GM19043 (cell line): ENCODE data around the gene ERBB3.
"Not testable (repeated sequence)": the region's sequence is repeated elsewhere in the genome, so short reads cannot be mapped to it uniquely, and the experiment has no call there.

Experiments
- ATAC-seq: cut with Tn5 transposase; IDR thresholded peaks from one replicate; pipeline ENCODE4 v1.9.1; 2021; ENCODE audit warnings: low read depth; ENCODE audit not compliant: unreplicated experiment

ERBB3 gene

GRCh38 chr12:56079723-56080555 is at the start of gene ERBB3:
TSS of gene ERBB3 (plus strand) at chr12:56080165. CDS start at chr12:56080301, 136 bp downstream.
- ATAC-seq, result peak; percentile 29

- ATAC-seq, result no peak
Observed at GRCh38 chr12:56031987-56032386, 48.0 kb upstream of the ERBB3 start.

GRCh38 chr12:56034586-56035332 is 45.2 kb upstream of the ERBB3 start:
- no peak for ATAC-seq

GRCh38 chr12:56037161-56037560 is 42.8 kb upstream of the ERBB3 start:
- no peak for ATAC-seq

- no peak for ATAC-seq
Observed at GRCh38 chr12:56038022-56038655, 41.8 kb upstream of the ERBB3 start.

GRCh38 chr12:56040151-56040550 is 39.8 kb upstream of the ERBB3 start:
- ATAC-seq, result no peak

- ATAC-seq, result no peak
Observed at GRCh38 chr12:56040963-56041551, 38.9 kb upstream of the ERBB3 start.

- peak; percentile 95 for ATAC-seq
Observed at GRCh38 chr12:56041552-56042429, 38.2 kb upstream of the ERBB3 start, which contains the start of gene RPS26. TSS of gene RPS26 (plus strand) at chr12:56041918. CDS start at chr12:56042167, 249 bp downstream.

- ATAC-seq, result not testable (repeated sequence)
Observed at GRCh38 chr12:56042430-56042813, 37.5 kb upstream of the ERBB3 start.

- no peak for ATAC-seq
Observed at GRCh38 chr12:56042843-56043242, 37.1 kb upstream of the ERBB3 start.

GRCh38 chr12:56046027-56046780 is 33.8 kb upstream of the ERBB3 start:
- ATAC-seq, result no peak

- ATAC-seq, result no peak
Observed at GRCh38 chr12:56053407-56053893, 26.5 kb upstream of the ERBB3 start.

- not testable (repeated sequence) for ATAC-seq
Observed at GRCh38 chr12:56059964-56060363, 20.0 kb upstream of the ERBB3 start.

GRCh38 chr12:56061982-56062381 is 18.0 kb upstream of the ERBB3 start:
- no peak for ATAC-seq

GRCh38 chr12:56062996-56063395 is 17.0 kb upstream of the ERBB3 start:
- no peak for ATAC-seq

- no peak for ATAC-seq
Observed at GRCh38 chr12:56071648-56072047, 8.3 kb upstream of the ERBB3 start.

GRCh38 chr12:56074396-56074795 is 5.6 kb upstream of the ERBB3 start:
- no peak for ATAC-seq

- ATAC-seq, result not testable (repeated sequence)
Observed at GRCh38 chr12:56077966-56078365, 2.0 kb upstream of the ERBB3 start.

- no peak for ATAC-seq
Observed at GRCh38 chr12:56078427-56078826, 1.5 kb upstream of the ERBB3 start.
